Putamen (tissue), 1 donor: ENCODE data around the gene FGF6.
"Not testable (repeated sequence)": the region's sequence is repeated elsewhere in the genome, so short reads cannot be mapped to it uniquely, and the experiment has no call there.

Experiments
- DNase-seq: peaks from one replicate; pipeline ENCODE4 v3.0.0-alpha.2; 2016; ENCODE audit warnings: low spot score

FGF6 gene

GRCh38 chr12:4418913-4419312 is 26.7 kb downstream of the FGF6 start:
- DNase-seq, result no peak

DNA sequence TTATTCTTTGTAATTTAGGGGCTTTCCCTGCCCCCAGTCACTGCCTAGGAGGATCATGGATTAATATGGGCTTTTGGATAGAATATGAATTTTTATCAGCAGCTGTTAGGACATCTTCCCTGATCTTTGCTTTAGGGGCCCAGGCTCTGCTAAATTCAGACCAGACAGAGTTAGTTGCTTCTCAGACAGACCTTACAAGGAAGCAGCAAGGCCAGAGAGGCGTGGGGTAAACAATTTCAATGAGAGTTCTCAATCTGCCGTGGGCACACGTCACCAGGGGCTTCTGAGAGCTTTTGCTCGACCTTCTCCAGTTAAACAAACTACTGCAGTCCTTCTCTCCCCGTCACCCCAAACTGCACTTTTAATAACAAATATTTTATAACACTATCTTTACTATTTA is 27.7 kb downstream of the FGF6 start:
- DNase-seq, result no peak

DNA sequence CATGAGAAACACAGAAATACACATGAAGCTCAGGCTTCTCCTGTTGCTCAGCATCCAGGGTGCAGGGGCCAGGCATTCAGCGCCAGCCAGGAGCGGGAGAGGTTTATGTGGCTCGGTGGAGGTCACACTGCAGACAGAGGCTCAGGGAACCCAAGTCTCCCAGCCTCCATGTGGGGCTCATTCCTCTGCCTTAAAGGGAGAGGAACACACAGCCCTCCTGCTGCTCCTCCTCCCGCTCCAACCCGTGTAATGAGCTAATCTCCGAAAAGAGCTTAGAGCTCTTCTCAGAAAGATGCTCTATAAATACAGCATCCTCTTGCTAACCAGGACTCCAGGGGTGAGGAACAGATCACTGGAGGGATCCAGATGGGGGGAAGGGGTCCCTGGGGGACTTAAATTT is 28.2 kb downstream of the FGF6 start:
- DNase-seq, result no peak

- DNase-seq, result no peak
Measured at GRCh38 chr12:4416276-4416675, 29.3 kb downstream of the FGF6 start.

DNA sequence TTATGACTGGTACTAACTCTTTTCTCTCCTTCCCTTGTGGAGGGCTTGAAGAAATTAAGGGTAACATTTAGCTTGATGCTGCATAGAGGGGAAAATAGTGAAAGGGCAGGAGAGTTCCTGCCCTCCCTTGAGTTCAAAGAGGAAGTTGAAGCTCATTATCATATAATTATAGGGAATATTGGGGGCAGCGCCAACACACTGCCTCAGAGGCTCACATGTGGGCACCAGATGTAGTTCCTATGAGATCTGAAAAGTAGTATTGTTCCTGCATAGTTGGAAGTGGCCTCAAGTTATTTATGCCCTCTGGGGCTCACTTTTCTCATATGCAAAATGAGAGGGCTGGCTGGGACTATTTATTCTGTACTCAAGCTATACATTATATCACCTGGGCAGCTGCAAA is 33.1 kb downstream of the FGF6 start:
- DNase-seq, result no peak

DNA sequence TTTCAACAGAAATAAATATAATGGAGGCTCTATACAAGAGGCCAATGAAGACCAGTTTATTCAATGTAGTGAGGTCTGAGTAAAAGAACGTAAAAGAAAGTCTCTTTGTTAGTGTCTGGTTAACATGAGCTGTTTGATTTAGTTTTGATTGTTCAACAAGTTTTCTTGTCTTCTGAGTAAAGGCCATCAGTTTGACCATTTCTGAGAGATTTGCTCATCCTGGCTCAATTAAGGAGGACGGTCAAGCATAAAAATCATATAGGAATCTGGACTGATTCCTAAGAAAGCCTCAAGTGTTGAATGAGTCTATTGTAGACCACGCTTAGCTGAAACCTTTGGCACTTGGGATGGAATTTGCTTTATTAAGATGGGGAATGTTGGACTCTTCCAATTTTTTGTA is 33.6 kb downstream of the FGF6 start:
- DNase-seq, result no peak

DNA sequence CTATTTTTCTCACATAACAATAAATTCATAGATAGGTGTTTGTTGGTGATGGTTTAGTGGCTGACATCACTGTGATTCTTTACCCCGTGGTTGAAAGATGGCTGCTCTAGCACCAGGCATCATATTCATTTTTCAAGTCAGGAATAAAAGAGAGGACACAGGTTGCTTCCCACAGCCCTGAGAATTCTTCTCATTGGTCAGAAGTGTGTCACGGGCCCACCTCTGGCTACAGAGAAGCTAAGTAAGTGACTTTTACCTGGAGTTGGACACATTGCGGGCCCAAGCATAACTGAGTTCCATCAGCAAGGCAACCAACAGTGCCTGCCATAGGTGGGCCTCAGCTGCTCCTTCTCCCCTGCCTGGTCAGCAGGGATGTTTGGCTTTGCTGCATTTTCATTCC is 38.5 kb downstream of the FGF6 start:
- DNase-seq, result no peak

DNA sequence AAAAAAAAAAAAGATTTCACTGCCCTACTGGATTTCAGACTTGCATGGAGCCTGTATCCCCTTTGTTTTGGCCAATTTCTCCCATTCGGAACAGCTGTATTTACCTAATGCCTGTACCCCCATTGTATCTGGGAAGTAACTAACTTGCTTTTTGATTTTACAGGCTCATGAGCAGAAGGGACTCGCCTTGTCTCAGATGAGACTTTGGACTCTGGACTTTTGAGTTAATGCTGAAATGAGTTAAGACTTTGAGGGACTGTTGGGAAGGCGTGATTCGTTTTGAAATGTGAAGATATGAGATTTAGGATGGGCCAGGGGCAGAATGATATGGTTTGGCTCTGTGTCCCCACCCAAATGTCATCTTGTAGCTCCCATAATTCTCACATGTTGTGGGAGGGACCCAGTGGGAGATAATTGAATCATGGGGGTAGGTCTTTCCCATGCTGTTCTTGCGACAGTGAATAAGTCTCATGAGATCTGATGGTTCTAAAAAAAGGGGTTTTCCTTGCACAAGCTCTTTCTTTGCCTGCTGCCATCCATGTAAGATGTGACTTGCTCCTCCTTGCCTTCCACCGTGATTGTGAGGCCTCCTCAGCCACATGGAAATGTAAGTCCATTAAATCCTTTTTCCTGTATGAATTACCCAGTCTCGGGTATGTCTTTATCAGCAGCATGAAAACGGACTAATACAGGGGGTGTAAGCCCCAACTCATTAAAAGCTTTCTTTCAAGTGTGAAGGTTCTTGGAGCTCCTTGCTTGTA is 40.6 kb downstream of the FGF6 start:
- DNase-seq, result not testable (repeated sequence)

DNA sequence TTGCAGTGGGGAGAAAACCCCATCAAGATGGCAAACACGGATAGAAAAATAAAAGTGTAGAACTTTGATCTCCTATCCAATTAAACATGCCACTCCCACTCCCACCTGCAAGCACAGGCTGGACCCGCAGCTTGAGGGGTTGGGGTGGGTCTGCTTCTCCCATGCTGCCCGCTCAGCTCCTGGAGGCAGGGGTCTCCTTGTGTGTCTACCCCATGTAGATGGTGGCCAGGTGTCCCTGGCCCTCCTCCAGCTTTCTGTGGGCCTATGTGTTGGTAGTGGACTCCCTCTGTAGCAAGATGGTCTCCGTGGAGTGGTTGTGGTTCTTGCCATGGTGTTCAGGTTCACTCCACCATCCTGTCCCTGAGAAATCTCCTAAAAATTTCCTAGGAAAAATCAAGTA is 42.6 kb downstream of the FGF6 start:
- no peak for DNase-seq

DNA sequence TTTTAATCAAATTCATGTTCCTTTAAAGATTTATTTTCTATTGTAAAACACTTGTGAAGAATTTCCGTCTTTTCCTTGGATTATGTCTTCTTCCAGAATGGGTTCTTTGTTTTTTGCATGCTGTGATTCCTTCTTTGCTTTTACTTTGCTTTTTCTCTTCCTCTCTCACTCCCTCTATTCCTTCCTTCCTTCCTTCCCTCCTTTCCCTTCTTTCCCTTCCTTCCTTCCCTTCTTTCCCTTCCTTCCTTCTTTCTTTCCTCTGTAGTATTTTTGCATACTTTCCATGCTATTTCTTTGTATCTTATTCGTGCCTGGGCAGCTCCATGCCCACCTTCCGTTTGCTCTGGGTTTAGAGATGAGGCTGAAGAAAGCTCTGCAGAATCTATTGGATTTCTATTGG is 44.5 kb downstream of the FGF6 start:
- DNase-seq, result no peak

GRCh38 chr12:4395818-4396217 is 49.8 kb downstream of the FGF6 start:
- DNase-seq, result no peak

DNA sequence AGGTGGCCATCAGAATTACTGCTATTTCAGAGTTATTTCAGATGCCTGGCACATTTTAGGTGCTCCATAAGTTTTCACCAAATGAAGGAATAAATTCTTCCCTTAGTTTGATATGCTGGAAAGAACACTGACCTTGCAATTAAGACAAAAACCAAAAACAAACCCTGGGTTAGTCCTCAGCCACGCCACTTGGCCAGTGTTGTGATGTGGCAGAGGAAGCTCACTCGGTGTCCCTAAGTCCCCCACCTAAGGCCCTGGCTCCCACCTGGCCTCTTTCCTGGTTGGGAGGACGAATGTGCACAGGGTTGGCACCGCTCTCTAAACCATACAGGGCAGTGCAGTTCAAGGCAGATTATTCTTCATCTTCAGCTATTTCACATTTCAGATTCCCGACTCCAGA is 52.4 kb downstream of the FGF6 start:
- DNase-seq, result no peak

DNA sequence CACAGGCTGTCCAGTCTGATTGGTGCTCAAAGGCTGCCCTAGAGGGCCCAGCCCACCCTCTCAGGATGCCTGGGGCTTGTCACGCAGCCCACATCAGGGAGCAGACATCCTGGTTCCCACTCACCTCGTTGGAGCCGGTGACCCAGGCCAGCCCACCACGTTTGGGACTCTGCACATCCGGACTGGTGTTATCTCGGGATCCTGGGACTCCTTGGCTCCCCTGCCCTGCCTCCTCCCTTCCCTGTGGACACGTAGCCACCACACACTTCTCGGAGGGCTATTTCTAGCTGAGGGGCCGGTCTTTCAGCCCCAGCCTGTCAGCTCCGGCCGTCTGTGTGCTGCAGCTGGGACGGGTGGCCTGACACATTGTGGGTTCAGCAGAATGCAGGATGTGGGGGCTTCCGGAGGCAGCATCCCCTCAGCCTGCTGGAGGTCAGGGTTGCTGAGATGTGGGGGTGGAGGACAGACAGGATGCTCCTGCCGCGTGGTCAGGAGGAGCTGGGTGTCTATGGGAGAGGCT is 53.3 kb downstream of the FGF6 start:
- DNase-seq, result no peak

- no peak for DNase-seq
Measured at GRCh38 chr12:4388662-4389061, 57.0 kb downstream of the FGF6 start.

- DNase-seq, result no peak
Measured at GRCh38 chr12:4388032-4388431, 57.6 kb downstream of the FGF6 start.

DNA sequence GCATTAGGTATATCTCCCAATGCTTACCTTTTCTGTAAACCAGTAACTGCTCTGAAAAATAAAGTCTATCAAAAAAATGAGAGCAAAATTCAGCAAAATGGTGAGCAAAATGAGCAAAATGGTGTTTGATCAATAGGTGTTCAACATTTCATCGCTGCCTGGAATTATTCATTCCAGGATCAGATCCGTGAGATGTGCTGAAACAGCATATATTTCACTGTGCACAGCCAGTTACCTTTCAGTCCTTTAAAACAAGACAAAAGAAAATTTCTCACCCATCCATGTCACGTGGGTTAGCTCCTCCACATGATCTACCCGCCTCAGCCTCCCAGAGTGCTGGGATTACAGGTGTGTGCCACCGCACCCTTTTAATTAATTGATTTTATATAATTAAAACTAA is 58.0 kb downstream of the FGF6 start:
- no peak for DNase-seq

DNA sequence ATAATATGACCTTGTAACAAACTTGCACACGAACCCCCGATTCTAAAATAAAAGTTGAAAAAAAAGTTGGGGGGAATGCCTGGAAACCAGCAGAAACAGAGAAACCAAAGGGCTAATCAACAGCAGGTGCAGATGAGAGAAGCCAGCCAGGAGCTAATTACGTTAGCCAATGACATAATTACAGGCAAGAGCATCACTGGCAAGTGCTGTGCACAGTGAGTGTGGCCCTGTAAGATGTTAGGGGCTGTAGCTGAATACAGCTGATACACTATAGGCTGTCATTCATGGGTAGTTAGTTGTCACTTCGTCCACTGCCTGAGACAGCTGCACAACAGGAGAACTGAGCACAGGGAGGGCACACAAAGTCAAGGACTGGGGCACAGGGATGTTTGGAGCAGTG is 58.8 kb downstream of the FGF6 start:
- no peak for DNase-seq
